Dedifferentiated amniotic fluid mesenchymal stem cell (primary cell): ENCODE data around the gene SPSB2.
A peak's percentile ranks its signal among the peaks of the same experiment; 100 is the strongest.
"Not testable (repeated sequence)": the region's sequence is repeated elsewhere in the genome, so short reads cannot be mapped to it uniquely, and the experiment has no call there.

Source experiments
- DNase-seq: peaks from one replicate; pipeline ENCODE4 v3.0.0-alpha.2; 2016; ENCODE audit errors: extremely low spot score

SPSB2 gene

GRCh38 chr12:6870304-6870703, 2.8 kb downstream of the SPSB2 start:
- not testable (repeated sequence) for DNase-seq

GRCh38 chr12:6869049-6870021, 3.8 kb downstream of the SPSB2 start:
- peak; percentile 62 for DNase-seq

GRCh38 chr12:6868211-6869048, 4.7 kb downstream of the SPSB2 start:
- no peak for DNase-seq

- DNase-seq, result peak; percentile 54
These were observed 5.5 kb downstream of the SPSB2 start, which contains the start of gene TPI1 for GRCh38 chr12:6867413-6868210. TPI1 (plus strand) TSS chr12:6867531; CDS start chr12:6867567, 36 bp downstream.

- no peak for DNase-seq
These were observed 6.1 kb downstream of the SPSB2 start for GRCh38 chr12:6866920-6867412.

GRCh38 chr12:6866163-6866919, 6.8 kb downstream of the SPSB2 start:
- DNase-seq, result no peak

GRCh38 chr12:6865307-6865706, 7.8 kb downstream of the SPSB2 start:
- not testable (repeated sequence) for DNase-seq

- DNase-seq, result no peak
These were observed 9.3 kb downstream of the SPSB2 start for GRCh38 chr12:6863586-6864321.

- no peak for DNase-seq
These were observed 10.1 kb downstream of the SPSB2 start for GRCh38 chr12:6863033-6863432.

GRCh38 chr12:6861391-6861790, 11.7 kb downstream of the SPSB2 start:
- DNase-seq, result no peak

GRCh38 chr12:6860942-6861341, 12.2 kb downstream of the SPSB2 start:
- no peak for DNase-seq

- no peak for DNase-seq
These were observed 13.0 kb downstream of the SPSB2 start for GRCh38 chr12:6860116-6860515.

GRCh38 chr12:6858799-6859198, 14.3 kb downstream of the SPSB2 start:
- DNase-seq, result no peak

- DNase-seq, result no peak
These were observed 17.8 kb downstream of the SPSB2 start for GRCh38 chr12:6855322-6855721.

- DNase-seq, result no peak
These were observed 19.1 kb downstream of the SPSB2 start for GRCh38 chr12:6854036-6854435.

- no peak for DNase-seq
These were observed 19.5 kb downstream of the SPSB2 start for GRCh38 chr12:6853626-6854025.

GRCh38 chr12:6852651-6853354, 20.3 kb downstream of the SPSB2 start:
- peak; percentile 82 for DNase-seq

GRCh38 chr12:6851921-6852650, 21.0 kb downstream of the SPSB2 start, which contains the start of gene USP5:
USP5 (plus strand) TSS chr12:6852150; CDS start chr12:6852180, 30 bp downstream.
- DNase-seq, result peak; percentile 100
